Activated T-cell treated with anti-CD3 and anti-CD28 coated beads, Interleukin-2, amount 50 U/mL, for 1 hour (primary cell): ENCODE measurements around the gene SCN5A.

Source experiments
- DNase-seq: peaks from one replicate; pipeline ENCODE4 v3.0.0-alpha.2; 2020

Gene SCN5A

GRCh38 chr3:38622336-38622735, 27.2 kb downstream of the SCN5A start:
- no peak for DNase-seq

GRCh38 chr3:38620236-38620635, 29.3 kb downstream of the SCN5A start:
- no peak for DNase-seq

- no peak for DNase-seq
Observed at GRCh38 chr3:38618343-38618742, 31.1 kb downstream of the SCN5A start.

- no peak for DNase-seq
Observed at GRCh38 chr3:38617586-38617985, 31.9 kb downstream of the SCN5A start.

- no peak for DNase-seq
Observed at GRCh38 chr3:38617137-38617536, 32.4 kb downstream of the SCN5A start.

- no peak for DNase-seq
Observed at GRCh38 chr3:38616658-38617057, 32.8 kb downstream of the SCN5A start.

- DNase-seq: no peak
Observed at GRCh38 chr3:38616111-38616510, 33.4 kb downstream of the SCN5A start.

GRCh38 chr3:38614651-38615352, 34.7 kb downstream of the SCN5A start:
- DNase-seq: no peak

GRCh38 chr3:38614091-38614490, 35.4 kb downstream of the SCN5A start:
- no peak for DNase-seq

GRCh38 chr3:38613426-38613825, 36.1 kb downstream of the SCN5A start:
- no peak for DNase-seq

GRCh38 chr3:38611866-38612265, 37.6 kb downstream of the SCN5A start:
- no peak for DNase-seq

- no peak for DNase-seq
Observed at GRCh38 chr3:38610934-38611333, 38.6 kb downstream of the SCN5A start.

- no peak for DNase-seq
Observed at GRCh38 chr3:38610436-38610835, 39.1 kb downstream of the SCN5A start.

GRCh38 chr3:38609386-38610111, 39.9 kb downstream of the SCN5A start:
- DNase-seq: no peak

GRCh38 chr3:38608961-38609360, 40.5 kb downstream of the SCN5A start:
- no peak for DNase-seq

GRCh38 chr3:38608086-38608775, 41.3 kb downstream of the SCN5A start:
- no peak for DNase-seq

GRCh38 chr3:38606561-38606960, 42.9 kb downstream of the SCN5A start:
- no peak for DNase-seq

GRCh38 chr3:38605981-38606380, 43.5 kb downstream of the SCN5A start:
- DNase-seq: no peak

- no peak for DNase-seq
Observed at GRCh38 chr3:38604246-38604645, 45.2 kb downstream of the SCN5A start.

- no peak for DNase-seq
Observed at GRCh38 chr3:38603731-38604131, 45.8 kb downstream of the SCN5A start.

GRCh38 chr3:38602576-38603250, 46.8 kb downstream of the SCN5A start:
- no peak for DNase-seq

- DNase-seq: no peak
Observed at GRCh38 chr3:38601956-38602550, 47.4 kb downstream of the SCN5A start.

GRCh38 chr3:38600551-38600950, 48.9 kb downstream of the SCN5A start:
- no peak for DNase-seq
